WTC11 (cell line): ENCODE results near the gene TRMT112. TPM values are rescaled to one million over a fixed set of nuclear protein-coding genes. Genes with fewer than 3 reads are reported as not detected.
A peak's percentile ranks its signal among the peaks of the same experiment; 100 is the strongest.
"Not testable (repeated sequence)": the region's sequence is repeated elsewhere in the genome, so short reads cannot be mapped to it uniquely, and the experiment has no call there.

Experiments
- ATAC-seq: fragments of 200-7000 bp; cut with Tn5 transposase; 2 replicates; pipeline ENCODE4 v1.10.0; 2021; ENCODE audit warnings: mild to moderate bottlenecking, moderate library complexity
- CTCF ChIA-PET: fragments of 300-600 bp; sonication (Branson Sonifier 250); formaldehyde crosslinking; loops from one replicate; lab custom pipeline; 2021; ENCODE audit warnings: antibody characterized with exemption; lab: Charles Lee
- POLR2A ChIA-PET: fragments of 350-600 bp; sonication (Branson Sonifier 250); formaldehyde crosslinking; loops from one replicate; lab custom pipeline; 2021; ENCODE audit warnings: antibody characterized with exemption; lab: Charles Lee
- DNase-seq: peaks from one replicate; pipeline ENCODE4 v3.0.0; 2021; ENCODE audit warnings: low spot score
- H3K27ac Mint-ChIP-seq: 2 replicates; pipeline ENCODE4 v1.8.0; 2021; ENCODE audit warnings: mixed read lengths
- H3K27me3 Mint-ChIP-seq: 2 replicates; pipeline ENCODE4 v1.8.0; 2021; ENCODE audit warnings: low read depth, mild to moderate bottlenecking, moderate library complexity, mixed read lengths
- H3K36me3 Mint-ChIP-seq: 2 replicates; pipeline ENCODE4 v1.8.0; 2021; ENCODE audit warnings: mixed read lengths
- H3K4me1 Mint-ChIP-seq: 2 replicates; pipeline ENCODE4 v1.8.0; 2022; ENCODE audit warnings: mixed read lengths
- H3K4me3 Mint-ChIP-seq: 2 replicates; pipeline ENCODE4 v1.8.0; 2021; ENCODE audit warnings: mild to moderate bottlenecking, moderate library complexity, mixed read lengths
- H3K9me3 Mint-ChIP-seq: 2 replicates; pipeline ENCODE4 v1.8.0; 2021; ENCODE audit warnings: mixed read lengths
- EMX1 ChIP-seq: fragments of 250-450 bp; sonication (Bioruptor Pico); IDR thresholded peaks from 2 replicates; pipeline ENCODE4 v1.8.0; 2021; ENCODE audit warnings: mild to moderate bottlenecking
- GTF2I ChIP-seq: fragments of 250-450 bp; sonication (Bioruptor Pico); conservative IDR thresholded peaks from 2 replicates; pipeline ENCODE4 v1.4.0; 2021; ENCODE audit warnings: mild to moderate bottlenecking
- SP1 ChIP-seq: sonication (generic); formaldehyde crosslinking; conservative IDR thresholded peaks from 2 replicates; pipeline ENCODE4 v1.8.1; 2022; ENCODE audit warnings: missing genetic modification reagents
- ZBTB21 ChIP-seq: sonication (generic); formaldehyde crosslinking; IDR thresholded peaks from 2 replicates; pipeline ENCODE4 v1.8.1; 2023; ENCODE audit warnings: mild to moderate bottlenecking, missing genetic modification reagents, borderline replicate concordance
- ZNF121 ChIP-seq: sonication (generic); formaldehyde crosslinking; IDR thresholded peaks from 2 replicates; pipeline ENCODE4 v1.8.0; 2023; ENCODE audit warnings: missing genetic modification reagents
- ZNF138 ChIP-seq: sonication (generic); formaldehyde crosslinking; conservative IDR thresholded peaks from 2 replicates; pipeline ENCODE4 v1.8.1; 2022; ENCODE audit warnings: mild to moderate bottlenecking, moderate library complexity, missing genetic modification reagents
- total RNA-seq: library from RNA; stranded (reverse); gene quantifications from 3 replicates; pipeline ENCODE4 v1.2.3, GENCODE V29; 2021
- TF ChIP-seq, protein P1 (sequence below): fragments of 250-450 bp; sonication (Bioruptor Pico); IDR thresholded peaks from 2 replicates; pipeline ENCODE4 v1.9.0; 2021; ENCODE audit warnings: mild to moderate bottlenecking, borderline replicate concordance
- TF ChIP-seq, protein P2 (sequence below): sonication (generic); formaldehyde crosslinking; IDR thresholded peaks from 2 replicates; pipeline ENCODE4 v1.8.1; 2023; ENCODE audit warnings: mild to moderate bottlenecking, missing genetic modification reagents, moderate library complexity
- TF ChIP-seq, protein P3 (sequence below): sonication (generic); formaldehyde crosslinking; IDR thresholded peaks from 2 replicates; pipeline ENCODE4 v1.8.1; 2023; ENCODE audit warnings: mild to moderate bottlenecking, missing genetic modification reagents

The TRMT112 gene
- total RNA-seq, 1 experiment from 2014 or later, result 285 TPM

DNA sequence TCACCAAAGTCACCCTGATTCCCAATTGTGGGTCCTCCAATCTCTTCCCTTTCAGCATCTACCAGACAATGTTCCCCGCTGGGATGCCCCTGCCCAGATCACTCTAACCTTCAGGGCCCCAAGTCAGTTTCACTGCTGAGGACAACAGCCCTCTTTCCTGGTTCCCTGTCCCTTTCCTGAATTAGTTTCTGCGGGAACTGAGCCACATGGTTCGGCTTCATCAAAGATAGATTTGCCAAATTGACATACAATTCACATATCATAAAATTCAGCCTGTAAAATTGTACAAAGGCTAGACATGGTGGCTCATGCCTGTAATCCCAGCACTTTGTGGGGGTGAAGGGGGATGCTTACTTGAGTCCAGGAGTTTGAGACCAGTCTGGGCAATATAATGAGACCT, 10.6 kb upstream of the TRMT112 start (continued):
- TF ChIP-seq, protein P1, sequence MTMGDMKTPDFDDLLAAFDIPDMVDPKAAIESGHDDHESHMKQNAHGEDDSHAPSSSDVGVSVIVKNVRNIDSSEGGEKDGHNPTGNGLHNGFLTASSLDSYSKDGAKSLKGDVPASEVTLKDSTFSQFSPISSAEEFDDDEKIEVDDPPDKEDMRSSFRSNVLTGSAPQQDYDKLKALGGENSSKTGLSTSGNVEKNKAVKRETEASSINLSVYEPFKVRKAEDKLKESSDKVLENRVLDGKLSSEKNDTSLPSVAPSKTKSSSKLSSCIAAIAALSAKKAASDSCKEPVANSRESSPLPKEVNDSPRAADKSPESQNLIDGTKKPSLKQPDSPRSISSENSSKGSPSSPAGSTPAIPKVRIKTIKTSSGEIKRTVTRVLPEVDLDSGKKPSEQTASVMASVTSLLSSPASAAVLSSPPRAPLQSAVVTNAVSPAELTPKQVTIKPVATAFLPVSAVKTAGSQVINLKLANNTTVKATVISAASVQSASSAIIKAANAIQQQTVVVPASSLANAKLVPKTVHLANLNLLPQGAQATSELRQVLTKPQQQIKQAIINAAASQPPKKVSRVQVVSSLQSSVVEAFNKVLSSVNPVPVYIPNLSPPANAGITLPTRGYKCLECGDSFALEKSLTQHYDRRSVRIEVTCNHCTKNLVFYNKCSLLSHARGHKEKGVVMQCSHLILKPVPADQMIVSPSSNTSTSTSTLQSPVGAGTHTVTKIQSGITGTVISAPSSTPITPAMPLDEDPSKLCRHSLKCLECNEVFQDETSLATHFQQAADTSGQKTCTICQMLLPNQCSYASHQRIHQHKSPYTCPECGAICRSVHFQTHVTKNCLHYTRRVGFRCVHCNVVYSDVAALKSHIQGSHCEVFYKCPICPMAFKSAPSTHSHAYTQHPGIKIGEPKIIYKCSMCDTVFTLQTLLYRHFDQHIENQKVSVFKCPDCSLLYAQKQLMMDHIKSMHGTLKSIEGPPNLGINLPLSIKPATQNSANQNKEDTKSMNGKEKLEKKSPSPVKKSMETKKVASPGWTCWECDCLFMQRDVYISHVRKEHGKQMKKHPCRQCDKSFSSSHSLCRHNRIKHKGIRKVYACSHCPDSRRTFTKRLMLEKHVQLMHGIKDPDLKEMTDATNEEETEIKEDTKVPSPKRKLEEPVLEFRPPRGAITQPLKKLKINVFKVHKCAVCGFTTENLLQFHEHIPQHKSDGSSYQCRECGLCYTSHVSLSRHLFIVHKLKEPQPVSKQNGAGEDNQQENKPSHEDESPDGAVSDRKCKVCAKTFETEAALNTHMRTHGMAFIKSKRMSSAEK (CRISPR knock-in tag), result no peak
- TF ChIP-seq EMX1 (CRISPR knock-in tag), result no peak
- no peak for TF ChIP-seq SP1
- TF ChIP-seq, protein P2, sequence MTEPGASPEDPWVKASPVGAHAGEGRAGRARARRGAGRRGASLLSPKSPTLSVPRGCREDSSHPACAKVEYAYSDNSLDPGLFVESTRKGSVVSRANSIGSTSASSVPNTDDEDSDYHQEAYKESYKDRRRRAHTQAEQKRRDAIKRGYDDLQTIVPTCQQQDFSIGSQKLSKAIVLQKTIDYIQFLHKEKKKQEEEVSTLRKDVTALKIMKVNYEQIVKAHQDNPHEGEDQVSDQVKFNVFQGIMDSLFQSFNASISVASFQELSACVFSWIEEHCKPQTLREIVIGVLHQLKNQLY (CRISPR knock-in tag), result no peak

DNA sequence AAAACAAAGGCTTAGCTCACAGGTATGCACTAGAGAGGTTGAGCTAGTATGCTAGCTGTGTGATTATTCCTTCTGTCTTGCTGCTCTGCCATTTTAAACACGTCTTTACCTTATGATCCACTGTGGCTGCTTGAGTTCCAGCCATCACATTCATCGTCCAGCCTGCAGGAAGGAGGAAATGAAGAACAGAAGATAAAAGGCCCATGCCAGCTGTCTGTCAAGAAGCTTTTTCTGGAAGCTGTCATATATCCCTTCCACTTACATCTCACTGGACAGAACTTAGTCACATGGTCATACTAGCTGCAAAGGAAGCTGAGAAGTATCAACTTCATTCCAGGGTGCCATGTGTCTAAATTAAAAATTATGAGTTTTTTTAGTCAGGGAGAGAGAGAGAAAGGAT, 10.0 kb upstream of the TRMT112 start:
- Mint-ChIP-seq H3K9me3 (0 out of 2 replicates have a peak, but pooled peaks cover 3% of the 10 kb centered on the region), H3K4me3 (no peak overlapping the region), H3K4me1 (peaks cover 17% of the 10 kb centered on the region), H3K27ac (no peak overlapping the region), H3K36me3 (no peaks in the 10 kb centered on the region), H3K27me3 (peaks cover 9% of the 10 kb centered on the region; the same call in 1 of the 2 replicates)
- ATAC-seq (no peak), DNase-seq (no peak)
- CTCF ChIA-PET, result interaction anchor here (0.8 to 1.6 kb wide), 5 partner anchors 10 to 29 kb away, joined by 3 to 5 read pairs (median 4); partner anchors contain the start of genes PRDX5 and TRMT112
- TF ChIP-seq, protein P3, sequence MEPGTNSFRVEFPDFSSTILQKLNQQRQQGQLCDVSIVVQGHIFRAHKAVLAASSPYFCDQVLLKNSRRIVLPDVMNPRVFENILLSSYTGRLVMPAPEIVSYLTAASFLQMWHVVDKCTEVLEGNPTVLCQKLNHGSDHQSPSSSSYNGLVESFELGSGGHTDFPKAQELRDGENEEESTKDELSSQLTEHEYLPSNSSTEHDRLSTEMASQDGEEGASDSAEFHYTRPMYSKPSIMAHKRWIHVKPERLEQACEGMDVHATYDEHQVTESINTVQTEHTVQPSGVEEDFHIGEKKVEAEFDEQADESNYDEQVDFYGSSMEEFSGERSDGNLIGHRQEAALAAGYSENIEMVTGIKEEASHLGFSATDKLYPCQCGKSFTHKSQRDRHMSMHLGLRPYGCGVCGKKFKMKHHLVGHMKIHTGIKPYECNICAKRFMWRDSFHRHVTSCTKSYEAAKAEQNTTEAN (CRISPR knock-in tag), result no peak
- 0 out of 2 replicates have a peak, but pooled peaks have one; percentile 43 for TF ChIP-seq GTF2I (CRISPR knock-in tag)
- POLR2A ChIA-PET, result no interaction called here

DNA sequence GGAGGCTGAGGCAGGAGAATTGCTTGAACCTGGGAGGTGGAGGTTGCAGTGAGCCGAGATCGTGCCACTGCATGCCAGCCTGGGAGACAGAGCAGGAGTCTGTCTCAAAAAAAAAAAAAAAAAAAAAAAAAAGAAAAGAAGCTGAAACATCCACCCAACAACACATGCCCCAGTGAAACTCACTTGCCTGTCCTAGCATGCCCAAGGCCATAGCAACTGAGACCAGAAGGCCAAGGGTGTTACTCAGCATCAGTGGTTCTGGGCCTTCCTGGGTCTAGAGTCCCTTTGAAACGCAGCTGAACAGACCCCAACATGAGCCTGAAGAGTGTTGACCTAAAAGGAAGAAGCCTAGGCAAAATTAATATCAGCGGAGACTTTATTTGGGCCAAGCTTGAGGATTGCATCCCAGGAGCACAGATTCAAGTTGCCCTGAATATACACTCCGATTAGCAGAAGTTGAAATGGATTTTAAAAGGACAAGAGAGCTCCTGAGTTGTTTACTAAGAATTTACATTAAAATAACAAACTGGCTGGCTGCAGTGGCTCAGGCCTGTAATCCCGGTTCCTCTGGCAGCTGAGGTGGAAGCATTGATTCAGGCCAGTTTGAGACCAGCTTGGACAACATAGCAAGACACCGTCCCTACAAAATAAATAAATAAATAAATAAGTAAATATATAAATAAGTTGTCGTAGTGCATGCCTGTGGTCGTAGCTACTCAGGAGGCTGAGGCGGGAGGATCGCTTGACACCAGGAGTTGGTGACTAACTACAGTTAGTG, 7.5 kb upstream of the TRMT112 start:
- CTCF ChIA-PET, result interaction anchor here (0.6 to 4.9 kb wide), 10 partner anchors 17 to 364 kb away, joined by 3 to 48 read pairs (median 4); no protein-coding TSS in a partner anchor
- ATAC-seq, result peak; percentile 29
- H3K4me1 Mint-ChIP-seq, result peaks cover 7% of the 10 kb centered on the region; the same call in 1 of the 2 replicates
- peaks cover 9% of the 10 kb centered on the region; the same call in 1 of the 2 replicates for H3K27me3 Mint-ChIP-seq
- no peak for DNase-seq
- POLR2A ChIA-PET, result interaction anchor here (0.5 to 2.9 kb wide), 3 partner anchors 16 to 1485 kb away, joined by 3 to 11 read pairs (median 4); no protein-coding TSS in a partner anchor
- TF ChIP-seq ZBTB21 (no peak), ZNF121 (CRISPR knock-in tag) (peak; percentile 56; the same call in 1 of the 2 replicates), ZNF138 (no peak)
- H3K9me3 Mint-ChIP-seq, result 0 out of 2 replicates have a peak, but pooled peaks cover 3% of the 10 kb centered on the region
- H3K36me3 Mint-ChIP-seq, result peaks cover 15% of the 10 kb centered on the region
- H3K4me3 Mint-ChIP-seq, result no peak overlapping the region
- H3K27ac Mint-ChIP-seq, result peak overlapping the region; percentile 89

DNA sequence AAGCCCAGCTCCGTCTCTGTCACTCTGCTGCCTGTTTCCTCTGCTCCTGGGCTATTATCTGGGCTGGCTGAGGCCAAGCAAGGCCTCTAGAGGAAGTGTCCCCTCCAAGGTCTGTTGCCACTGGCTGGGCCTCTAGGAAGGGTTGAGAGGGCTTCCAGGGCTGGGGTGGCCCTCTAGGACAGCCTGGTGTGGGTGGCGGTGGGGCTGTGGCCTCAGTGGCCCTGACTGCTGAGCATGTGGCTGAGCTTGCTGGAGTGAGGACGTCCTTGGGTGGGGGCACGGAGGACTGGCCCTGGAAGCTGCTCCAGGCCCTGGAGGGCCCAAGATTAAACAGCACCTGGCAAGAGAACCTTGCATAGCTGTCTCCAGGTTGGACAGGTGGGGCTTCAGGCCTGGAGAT, 6.6 kb upstream of the TRMT112 start:
- POLR2A ChIA-PET, result interaction anchor here (0.6 to 2.9 kb wide), 2 partner anchors 17 to 1484 kb away, joined by 4 to 11 read pairs; no protein-coding TSS in a partner anchor
- Mint-ChIP-seq H3K4me1 (peaks cover 11% of the 10 kb centered on the region), H3K36me3 (peaks cover 15% of the 10 kb centered on the region), H3K27ac (peak overlapping the region; percentile 77)
- not testable (repeated sequence) for H3K27me3 Mint-ChIP-seq, H3K4me3 Mint-ChIP-seq, DNase-seq, ATAC-seq, H3K9me3 Mint-ChIP-seq
- CTCF ChIA-PET, result interaction anchor here (0.8 to 4.9 kb wide), 5 partner anchors 8 to 72 kb away, joined by 3 to 48 read pairs (median 10); no protein-coding TSS in a partner anchor
